ENCODE measurements around the gene CPEB3. TPM values are rescaled to one million over a fixed set of nuclear protein-coding genes. Genes with fewer than 3 reads are reported as not detected.
"Not testable (repeated sequence)": the region's sequence is repeated elsewhere in the genome, so short reads cannot be mapped to it uniquely, and the experiment has no call there.

CPEB3 gene
- total RNA-seq, 4 donors from 2014 or later, result 2.8 to 6.3 (median 6.2) TPM

DNA sequence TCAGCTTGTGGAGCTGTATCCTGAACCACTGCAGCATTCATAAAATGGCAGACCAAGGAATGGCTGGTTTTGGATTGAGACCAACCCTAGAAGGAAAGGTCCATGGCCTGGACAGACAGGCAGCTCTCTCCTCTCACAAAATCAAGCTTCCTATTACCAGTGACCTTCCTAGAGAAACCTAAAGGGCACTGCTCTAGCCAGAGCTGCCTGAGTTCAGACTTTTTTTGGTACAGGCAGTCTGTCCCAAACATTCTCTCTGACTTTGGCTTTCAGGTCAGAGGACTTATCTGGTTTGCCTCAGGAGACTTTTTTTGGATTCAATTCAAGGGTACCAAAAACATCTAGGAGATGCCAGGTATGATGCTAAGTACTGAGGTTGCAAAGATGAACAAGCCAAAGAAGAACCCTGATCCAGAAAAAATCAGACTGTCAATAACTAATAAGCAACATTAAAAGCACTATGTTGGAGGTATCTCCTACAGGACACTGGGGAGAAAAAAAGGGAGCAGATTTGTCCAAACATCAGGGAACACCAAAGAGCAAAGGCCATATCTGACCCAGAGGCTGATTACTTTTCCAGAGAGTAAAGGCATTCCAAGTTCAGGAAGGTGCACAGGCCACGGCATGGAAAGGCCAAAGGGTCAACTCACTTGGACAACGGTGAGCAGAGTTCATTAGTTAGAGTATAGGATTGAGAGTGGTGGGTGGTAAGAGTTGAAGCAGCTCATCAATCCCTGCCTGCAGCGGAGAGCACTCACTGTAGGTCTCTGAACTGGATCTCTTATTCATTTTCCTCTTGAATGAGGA is 169.0 kb downstream of the CPEB3 start:
- no peak for DNase-seq (ENCODE audit: low spot score)
- no peak for ATAC-seq (ENCODE audit: low FRiP score)

DNA sequence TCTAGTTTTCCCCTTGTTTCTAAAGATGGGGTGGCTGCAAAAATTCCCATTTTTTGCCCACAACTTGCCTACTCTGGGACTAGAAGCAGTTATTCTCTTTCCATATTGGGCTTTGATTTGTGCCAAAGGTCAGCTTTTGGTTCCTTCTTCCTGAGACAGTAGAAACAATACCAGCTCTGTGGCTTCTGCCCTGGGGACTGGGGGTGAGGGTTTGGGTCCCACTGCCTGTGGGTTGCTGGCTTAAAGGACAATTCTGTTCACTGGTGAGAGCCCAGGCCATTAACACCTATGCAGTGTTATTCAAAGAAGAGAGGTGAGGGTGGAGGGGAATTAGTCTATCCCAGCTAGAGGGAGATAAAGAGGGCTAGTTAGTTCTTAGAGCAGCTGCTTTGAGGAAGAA is 171.5 kb downstream of the CPEB3 start:
- ATAC-seq (ENCODE audit: low FRiP score) (no peak), DNase-seq (ENCODE audit: low spot score) (no peak)
- TF ChIP-seq, protein P1, sequence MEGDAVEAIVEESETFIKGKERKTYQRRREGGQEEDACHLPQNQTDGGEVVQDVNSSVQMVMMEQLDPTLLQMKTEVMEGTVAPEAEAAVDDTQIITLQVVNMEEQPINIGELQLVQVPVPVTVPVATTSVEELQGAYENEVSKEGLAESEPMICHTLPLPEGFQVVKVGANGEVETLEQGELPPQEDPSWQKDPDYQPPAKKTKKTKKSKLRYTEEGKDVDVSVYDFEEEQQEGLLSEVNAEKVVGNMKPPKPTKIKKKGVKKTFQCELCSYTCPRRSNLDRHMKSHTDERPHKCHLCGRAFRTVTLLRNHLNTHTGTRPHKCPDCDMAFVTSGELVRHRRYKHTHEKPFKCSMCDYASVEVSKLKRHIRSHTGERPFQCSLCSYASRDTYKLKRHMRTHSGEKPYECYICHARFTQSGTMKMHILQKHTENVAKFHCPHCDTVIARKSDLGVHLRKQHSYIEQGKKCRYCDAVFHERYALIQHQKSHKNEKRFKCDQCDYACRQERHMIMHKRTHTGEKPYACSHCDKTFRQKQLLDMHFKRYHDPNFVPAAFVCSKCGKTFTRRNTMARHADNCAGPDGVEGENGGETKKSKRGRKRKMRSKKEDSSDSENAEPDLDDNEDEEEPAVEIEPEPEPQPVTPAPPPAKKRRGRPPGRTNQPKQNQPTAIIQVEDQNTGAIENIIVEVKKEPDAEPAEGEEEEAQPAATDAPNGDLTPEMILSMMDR (IDR thresholded peaks at IDR 0.05), result no peak

More for the DNA sequence above, 169.0 kb downstream of the CPEB3 start:
- TF ChIP-seq, protein P1 (IDR thresholded peaks at IDR 0.05), result no peak

DNA sequence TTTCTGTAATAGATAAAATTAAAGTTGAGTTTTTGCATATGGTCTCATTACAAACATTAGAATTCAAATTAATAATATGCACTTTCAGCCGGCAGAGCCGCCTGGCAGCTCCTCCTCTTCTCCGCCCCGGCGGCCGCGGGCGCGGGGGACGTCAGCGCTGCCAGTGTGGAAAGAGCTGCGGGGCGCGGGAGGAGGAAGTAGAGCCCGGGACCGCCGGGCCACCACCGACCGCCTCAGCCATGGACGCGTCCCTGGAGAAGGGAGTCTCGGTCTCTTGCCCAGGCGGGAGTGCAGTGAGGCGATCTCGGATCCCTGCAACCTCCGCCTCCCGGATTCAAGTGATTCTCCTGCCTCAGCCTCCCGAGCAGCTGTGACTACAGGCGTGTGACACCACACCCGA is 176.0 kb downstream of the CPEB3 start:
- not testable (repeated sequence) for DNase-seq (ENCODE audit: low spot score); ATAC-seq (ENCODE audit: low FRiP score)

GRCh38 chr10:92113911-92114600 is 176.8 kb downstream of the CPEB3 start:
- TF ChIP-seq, protein P1 (IDR thresholded peaks at IDR 0.05), result no peak
- DNase-seq (ENCODE audit: low spot score) (no peak), ATAC-seq (ENCODE audit: low FRiP score) (no peak)

DNA sequence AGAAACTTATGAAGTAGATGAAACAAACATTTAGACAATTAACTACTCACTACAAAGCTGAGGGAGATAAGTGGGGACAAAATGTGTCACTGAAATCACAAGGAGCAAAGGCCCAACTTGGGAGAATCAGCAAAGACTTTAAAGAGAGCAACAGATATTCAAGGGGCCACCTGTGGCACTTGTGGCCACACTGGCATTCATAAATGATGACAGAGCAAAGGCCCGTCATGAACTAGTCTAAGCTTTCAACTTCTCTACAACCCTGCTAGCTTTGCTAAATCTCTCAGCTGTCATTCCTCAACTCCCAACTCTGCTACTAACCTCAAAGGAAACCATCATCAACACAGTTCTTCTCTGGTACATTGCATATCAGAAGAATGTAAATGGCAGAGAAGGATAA is 178.4 kb downstream of the CPEB3 start:
- DNase-seq (ENCODE audit: low spot score), result no peak
- TF ChIP-seq, protein P1 (IDR thresholded peaks at IDR 0.05), result no peak
- no peak for ATAC-seq (ENCODE audit: low FRiP score)

DNA sequence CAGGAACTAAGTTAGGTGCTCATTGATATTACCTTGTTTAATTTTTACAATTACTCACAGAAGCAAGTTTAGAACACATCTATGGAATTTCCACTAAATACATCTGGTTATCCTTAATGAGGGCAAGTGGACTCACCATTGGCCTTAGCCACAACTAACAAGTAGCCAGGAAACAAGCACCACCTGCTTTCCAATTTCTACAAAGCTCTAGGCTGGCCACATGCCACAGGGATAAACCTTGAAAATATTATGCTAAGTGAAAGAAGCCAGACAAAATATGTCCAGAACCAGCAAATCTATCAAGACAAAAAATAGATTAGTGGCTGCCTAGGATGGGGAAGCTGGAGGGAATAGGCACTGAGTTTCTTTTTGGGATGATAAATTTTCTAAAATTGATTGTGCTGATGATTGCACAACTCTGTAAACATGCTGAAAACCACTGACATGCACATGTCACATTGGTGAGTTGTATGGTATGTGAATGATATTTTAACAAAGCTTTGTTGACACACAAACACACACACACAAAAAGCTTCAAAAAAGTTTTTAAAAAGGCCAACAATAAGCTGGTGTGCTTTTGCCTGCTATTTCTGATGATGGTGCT is 179.4 kb downstream of the CPEB3 start:
- no peak for DNase-seq (ENCODE audit: low spot score)
- TF ChIP-seq, protein P1 (IDR thresholded peaks at IDR 0.05), result no peak
- ATAC-seq (ENCODE audit: low FRiP score), result no peak

DNA sequence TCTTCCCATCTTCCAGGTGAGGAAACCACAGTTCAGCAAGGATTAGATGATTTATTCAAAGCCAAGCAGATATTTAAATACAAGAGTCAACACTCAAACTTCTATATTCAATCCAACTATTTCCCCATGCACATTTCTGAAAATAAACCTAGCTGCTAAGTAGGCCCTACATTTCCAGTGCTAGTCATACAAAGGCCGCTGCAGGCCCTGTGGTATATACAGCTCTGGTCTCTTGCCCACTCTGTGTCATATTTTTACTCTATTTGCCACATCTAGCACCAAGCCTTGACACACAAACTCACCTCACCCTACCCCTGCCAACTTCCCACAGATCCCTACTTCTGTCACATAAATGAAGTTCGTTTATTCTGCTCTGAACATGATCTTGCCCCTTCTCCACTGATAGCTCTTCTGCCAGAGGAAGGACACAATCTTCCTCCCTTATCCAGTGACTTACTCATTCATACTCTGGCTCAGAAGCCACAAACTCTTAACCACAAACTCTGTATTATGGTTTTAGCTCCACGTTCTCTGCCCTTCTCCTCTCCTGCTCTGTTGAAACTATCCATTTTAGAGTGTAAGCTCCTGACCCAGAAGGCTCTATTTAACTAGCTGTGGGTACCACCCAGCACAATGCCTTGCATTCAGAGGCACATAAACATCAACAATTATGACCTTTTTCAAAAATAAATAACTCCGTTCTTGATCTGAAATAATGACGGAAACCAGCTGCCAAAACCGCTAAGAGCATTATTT is 180.7 kb downstream of the CPEB3 start:
- no peak for DNase-seq (ENCODE audit: low spot score)
- no peak for ATAC-seq (ENCODE audit: low FRiP score)
- TF ChIP-seq, protein P1 (IDR thresholded peaks at IDR 0.05), result no peak
